ENCODE measurements around the gene TEKT5. TPM values are rescaled to one million over a fixed set of nuclear protein-coding genes. Genes with fewer than 3 reads are reported as not detected.
A peak's percentile ranks its signal among the peaks of the same experiment; 100 is the strongest.

The TEKT5 gene
- total RNA-seq, 6 experiments from 2014 or later: not detected

GRCh38 chr16:10668322-10669045 is 26.2 kb downstream of the TEKT5 start:
- H3K27ac Mint-ChIP-seq: no peak overlapping the region
- no peak for DNase-seq
- no peaks in the 10 kb centered on the region for H3K4me1 Mint-ChIP-seq (ENCODE audit: low read depth)
- no peak overlapping the region for H3K4me3 Mint-ChIP-seq
- peaks cover 14% of the 10 kb centered on the region for H3K27me3 Mint-ChIP-seq (ENCODE audit: insufficient read depth)
- H3K9me3 Mint-ChIP-seq: no peaks in the 10 kb centered on the region
- no peaks in the 10 kb centered on the region for H3K36me3 Mint-ChIP-seq (ENCODE audit: low read depth)
- peak; percentile 66 for TF ChIP-seq CTCF (IDR thresholded peaks at IDR 0.05)

- Mint-ChIP-seq H3K27ac (no peak overlapping the region), H3K9me3 (no peaks in the 10 kb centered on the region), H3K4me1 (ENCODE audit: low read depth) (no peaks in the 10 kb centered on the region), H3K27me3 (ENCODE audit: insufficient read depth) (peaks cover 20% of the 10 kb centered on the region), H3K4me3 (no peak overlapping the region), H3K36me3 (ENCODE audit: low read depth) (no peaks in the 10 kb centered on the region)
- TF ChIP-seq CTCF (IDR thresholded peaks at IDR 0.05): no peak
- no peak for DNase-seq
Observed at GRCh38 chr16:10667239-10667638, 27.5 kb downstream of the TEKT5 start.

- Mint-ChIP-seq H3K9me3 (no peaks in the 10 kb centered on the region), H3K4me1 (ENCODE audit: low read depth) (no peaks in the 10 kb centered on the region), H3K27ac (no peak overlapping the region), H3K36me3 (ENCODE audit: low read depth) (no peaks in the 10 kb centered on the region), H3K27me3 (ENCODE audit: insufficient read depth) (peaks cover 16% of the 10 kb centered on the region), H3K4me3 (no peak overlapping the region)
- no peak for DNase-seq
- no peak for TF ChIP-seq CTCF (IDR thresholded peaks at IDR 0.05)
Observed at GRCh38 chr16:10666291-10666690, 28.4 kb downstream of the TEKT5 start.

GRCh38 chr16:10665166-10665565 is 29.6 kb downstream of the TEKT5 start:
- Mint-ChIP-seq H3K27me3 (ENCODE audit: insufficient read depth) (peaks cover 14% of the 10 kb centered on the region), H3K4me1 (ENCODE audit: low read depth) (no peaks in the 10 kb centered on the region), H3K27ac (no peak overlapping the region), H3K36me3 (ENCODE audit: low read depth) (no peaks in the 10 kb centered on the region), H3K9me3 (no peaks in the 10 kb centered on the region), H3K4me3 (no peak overlapping the region)
- TF ChIP-seq CTCF (IDR thresholded peaks at IDR 0.05): no peak
- no peak for DNase-seq

GRCh38 chr16:10664720-10665126 is 30.0 kb downstream of the TEKT5 start:
- no peak for TF ChIP-seq CTCF (IDR thresholded peaks at IDR 0.05)
- no peak overlapping the region for H3K27ac Mint-ChIP-seq
- no peak overlapping the region for H3K4me3 Mint-ChIP-seq
- DNase-seq: no peak
- H3K9me3 Mint-ChIP-seq: no peaks in the 10 kb centered on the region
- no peaks in the 10 kb centered on the region for H3K36me3 Mint-ChIP-seq (ENCODE audit: low read depth)
- no peaks in the 10 kb centered on the region for H3K4me1 Mint-ChIP-seq (ENCODE audit: low read depth)
- peaks cover 15% of the 10 kb centered on the region for H3K27me3 Mint-ChIP-seq (ENCODE audit: insufficient read depth)

Measured in HFFc6 (cell line).